PC-3 (cell line): Measurements from ENCODE around the gene GPD1.

Source experiments
- CTCF ChIP-seq: fragments of 300-600 bp; sonication (generic); conservative IDR thresholded peaks from 2 replicates; pipeline ENCODE4 v1.5.1; 2017; ENCODE audit warnings: antibody characterized with exemption, low read depth, mild to moderate bottlenecking, low read length
- EZH2 ChIP-seq: fragments of 300-600 bp; sonication (generic); IDR thresholded peaks from one replicate; pipeline ENCODE4 v1.6.1; 2017; ENCODE audit warnings: antibody characterized with exemption, mild to moderate bottlenecking, low read length; ENCODE audit not compliant: unreplicated experiment
- EZH2phosphoT487 ChIP-seq: fragments of 300-600 bp; sonication (generic); IDR thresholded peaks from 2 replicates; pipeline ENCODE4 v1.6.1; 2018; ENCODE audit warnings: mild to moderate bottlenecking, antibody characterized with exemption, low read length, borderline replicate concordance

GRCh38 chr12:50081096-50081808 lies 22.6 kb upstream of the GPD1 start:
- TF ChIP-seq CTCF = no peak
- no peak for TF ChIP-seq EZH2phosphoT487
- no peak for TF ChIP-seq EZH2
